ENCODE results near the gene KRT5. TPM values are rescaled to one million over a fixed set of nuclear protein-coding genes. Genes with fewer than 3 reads are reported as not detected.

The KRT5 gene
- 0.51 to 1.4 TPM (median 0.72 TPM) in 3 replicates for total RNA-seq

GRCh38 chr12:52519826-52520662 is at the start of gene KRT5:
Gene KRT5, minus strand, starts transcription at chr12:52520394. Its CDS starts 98 bp downstream, at chr12:52520296.
- DNase-seq (ENCODE audit: low spot score in 2 of 2, unreplicated experiment in 2 of 2): no peak
- Mint-ChIP-seq H3K27me3 (ENCODE audit: low read depth) (peaks cover 17% of the 10 kb centered on the region), H3K36me3 (no peaks in the 10 kb centered on the region), H3K4me1 (peaks cover 29% of the 10 kb centered on the region), H3K27ac (no peak within 1 kb of the TSS), H3K4me3 (no peak within 1 kb of the TSS), H3K9me3 (no peaks in the 10 kb centered on the region)
- TF ChIP-seq, protein P1, sequence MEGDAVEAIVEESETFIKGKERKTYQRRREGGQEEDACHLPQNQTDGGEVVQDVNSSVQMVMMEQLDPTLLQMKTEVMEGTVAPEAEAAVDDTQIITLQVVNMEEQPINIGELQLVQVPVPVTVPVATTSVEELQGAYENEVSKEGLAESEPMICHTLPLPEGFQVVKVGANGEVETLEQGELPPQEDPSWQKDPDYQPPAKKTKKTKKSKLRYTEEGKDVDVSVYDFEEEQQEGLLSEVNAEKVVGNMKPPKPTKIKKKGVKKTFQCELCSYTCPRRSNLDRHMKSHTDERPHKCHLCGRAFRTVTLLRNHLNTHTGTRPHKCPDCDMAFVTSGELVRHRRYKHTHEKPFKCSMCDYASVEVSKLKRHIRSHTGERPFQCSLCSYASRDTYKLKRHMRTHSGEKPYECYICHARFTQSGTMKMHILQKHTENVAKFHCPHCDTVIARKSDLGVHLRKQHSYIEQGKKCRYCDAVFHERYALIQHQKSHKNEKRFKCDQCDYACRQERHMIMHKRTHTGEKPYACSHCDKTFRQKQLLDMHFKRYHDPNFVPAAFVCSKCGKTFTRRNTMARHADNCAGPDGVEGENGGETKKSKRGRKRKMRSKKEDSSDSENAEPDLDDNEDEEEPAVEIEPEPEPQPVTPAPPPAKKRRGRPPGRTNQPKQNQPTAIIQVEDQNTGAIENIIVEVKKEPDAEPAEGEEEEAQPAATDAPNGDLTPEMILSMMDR (IDR thresholded peaks at IDR 0.05; ENCODE audit: unreplicated experiment): no peak

GRCh38 chr12:52568111-52568510 is 47.9 kb upstream of the KRT5 start:
- TF ChIP-seq, protein P1 (IDR thresholded peaks at IDR 0.05; ENCODE audit: unreplicated experiment): no peak
- no peaks in the 10 kb centered on the region for H3K4me1 Mint-ChIP-seq
- no peaks in the 10 kb centered on the region for H3K9me3 Mint-ChIP-seq
- DNase-seq (ENCODE audit: low spot score in 2 of 2, unreplicated experiment in 2 of 2): no peak
- H3K27ac Mint-ChIP-seq: no peak overlapping the region
- H3K4me3 Mint-ChIP-seq: no peak overlapping the region
- H3K27me3 Mint-ChIP-seq (ENCODE audit: low read depth): peaks cover 84% of the 10 kb centered on the region
- no peaks in the 10 kb centered on the region for H3K36me3 Mint-ChIP-seq

GRCh38 chr12:52566847-52567291 is 46.7 kb upstream of the KRT5 start:
- no peak for DNase-seq (ENCODE audit: low spot score in 2 of 2, unreplicated experiment in 2 of 2)
- H3K27me3 Mint-ChIP-seq (ENCODE audit: low read depth): peaks cover 80% of the 10 kb centered on the region
- H3K4me1 Mint-ChIP-seq: no peaks in the 10 kb centered on the region

DNA sequence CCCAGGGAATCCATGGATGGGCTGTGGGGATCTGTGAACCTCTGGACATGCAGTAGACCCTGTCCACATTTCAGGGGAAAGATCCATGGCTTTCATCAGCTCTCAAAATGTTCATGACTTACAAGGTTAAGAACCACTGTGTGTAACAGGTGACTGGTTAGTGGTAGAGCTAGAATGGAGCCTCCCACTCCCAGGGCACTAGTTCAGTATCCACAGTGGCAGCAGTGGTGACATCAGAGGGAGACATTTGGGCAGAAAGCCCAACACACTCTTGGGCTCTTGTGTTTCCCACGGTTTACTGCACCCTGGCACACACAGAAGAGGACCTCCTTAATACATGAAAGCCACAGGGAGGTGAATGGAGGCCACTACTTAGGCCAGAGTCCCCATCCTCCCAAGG is 44.4 kb upstream of the KRT5 start:
- Mint-ChIP-seq H3K4me1 (no peaks in the 10 kb centered on the region), H3K36me3 (no peaks in the 10 kb centered on the region), H3K27ac (no peak overlapping the region), H3K27me3 (ENCODE audit: low read depth) (peaks cover 81% of the 10 kb centered on the region), H3K4me3 (no peak overlapping the region), H3K9me3 (no peaks in the 10 kb centered on the region)
- no peak for DNase-seq (ENCODE audit: low spot score in 2 of 2, unreplicated experiment in 2 of 2)
- TF ChIP-seq, protein P1 (IDR thresholded peaks at IDR 0.05; ENCODE audit: unreplicated experiment): no peak

More at GRCh38 chr12:52566847-52567291, 46.7 kb upstream of the KRT5 start:
- Mint-ChIP-seq H3K27ac (no peak overlapping the region), H3K4me3 (no peak overlapping the region), H3K36me3 (no peaks in the 10 kb centered on the region), H3K9me3 (no peaks in the 10 kb centered on the region)
- TF ChIP-seq, protein P1 (IDR thresholded peaks at IDR 0.05; ENCODE audit: unreplicated experiment): no peak

GRCh38 chr12:52561880-52562449 is 41.8 kb upstream of the KRT5 start:
- Mint-ChIP-seq H3K4me1 (no peaks in the 10 kb centered on the region), H3K4me3 (no peak overlapping the region), H3K27ac (no peak overlapping the region), H3K36me3 (no peaks in the 10 kb centered on the region), H3K27me3 (ENCODE audit: low read depth) (peaks cover 80% of the 10 kb centered on the region), H3K9me3 (no peaks in the 10 kb centered on the region)
- DNase-seq (ENCODE audit: low spot score in 2 of 2, unreplicated experiment in 2 of 2): no peak
- TF ChIP-seq, protein P1 (IDR thresholded peaks at IDR 0.05; ENCODE audit: unreplicated experiment): peak; percentile 20

All from mesothelial cell of epicardium (in vitro differentiated cells).